K562 (cell line): ENCODE results near the gene TM4SF5. TPM values are rescaled to one million over a fixed set of nuclear protein-coding genes. Genes with fewer than 3 reads are reported as not detected.

Experiments
- FOSL1 ChIP-seq: fragments of 200-800 bp; sonication (Bioruptor generic); conservative IDR thresholded peaks from 2 replicates; pipeline ENCODE4 v1.6.1; 2016; ENCODE audit warnings: missing genetic modification characterization, missing compliant biosample characterization
- TBL1XR1 ChIP-seq, 2 experiments: IDR thresholded peaks; 2 replicates each; pipeline ENCODE4 v1.6.1; 2012; ENCODE audit warnings: improper control_type of control experiment in 2 of 2, low read length in 2 of 2, mild to moderate bottlenecking in 1 of 2
- TBP ChIP-seq: optimal IDR thresholded peaks from 2 replicates; pipeline ENCODE3; 2011; ENCODE audit warnings: low read depth, low read length, improper control_type of control experiment
- ZNF140 ChIP-seq: fragments of 250-450 bp; sonication (Bioruptor Pico); IDR thresholded peaks from 2 replicates; pipeline ENCODE4 v1.8.0; 2021; ENCODE audit warnings: moderate library complexity, mild to moderate bottlenecking, inconsistent platforms
- polyA plus RNA-seq, 8 experiments: library from polyadenylated mRNA; depleted of rRNA in 4 of 8; stranded (reverse) in 5 of 8; unstranded in 3 of 8; fragments of >200 nt; fragmentation: Nextera tagmentation in 2 of 8; fragmentation: Illumina TruSeq in 1 of 8; extraction: Ambion mirVana in 2 of 8; extraction: Trizol in 1 of 8; gene quantifications; 2 replicates each; pipeline versions ENCODE4 v1.2.1 to v1.2.3, GENCODE V29; 2011 to 2014; ENCODE audit warnings: inconsistent platforms in 1 of 8, missing spikeins in 1 of 8
- total RNA-seq, 7 experiments: library from RNA; depleted of rRNA in 6 of 7; stranded (reverse); fragments of >200 nt in 6 of 7; fragmentation: Illumina TruSeq in 2 of 7; extraction: Trizol in 2 of 7; gene quantifications; 2 replicates each; pipeline versions ENCODE4 v1.2.1 to v1.2.3, GENCODE V29; 2011 to 2021; ENCODE audit warnings: low replicate concordance in 1 of 7
- TF ChIP-seq, protein P1 (sequence below), 2 experiments: IDR thresholded peaks; 2 replicates each; pipeline ENCODE4 v1.6.1; 2011; ENCODE audit warnings: borderline replicate concordance in 1 of 2, control low read depth in 1 of 2, low read depth in 1 of 2, low read length in 1 of 2, mild to moderate bottlenecking in 1 of 2, mixed read lengths in 1 of 2, moderate library complexity in 1 of 2; ENCODE audit not compliant: insufficient read depth in 1 of 2, insufficient read length in 1 of 2, poor library complexity in 1 of 2, severe bottlenecking in 1 of 2; ENCODE audit errors: extremely low read depth in 1 of 2
- TF ChIP-seq, protein P2 (sequence below): fragments of 450-650 bp; formaldehyde crosslinking; conservative IDR thresholded peaks from 2 replicates; pipeline ENCODE4 v1.4.0; 2022; ENCODE audit warnings: mild to moderate bottlenecking, missing genetic modification characterization
- TF ChIP-seq, protein P3 (sequence below): fragments of 450-650 bp; IDR thresholded peaks from 2 replicates; pipeline ENCODE4 v1.6.1; 2016; ENCODE audit warnings: low read depth

The TM4SF5 gene
- total and polyA plus RNA-seq, 9 of the 15 experiments (the other 6 are each of a cell fraction or from before 2014, with no cell fraction given), result not detected

DNA sequence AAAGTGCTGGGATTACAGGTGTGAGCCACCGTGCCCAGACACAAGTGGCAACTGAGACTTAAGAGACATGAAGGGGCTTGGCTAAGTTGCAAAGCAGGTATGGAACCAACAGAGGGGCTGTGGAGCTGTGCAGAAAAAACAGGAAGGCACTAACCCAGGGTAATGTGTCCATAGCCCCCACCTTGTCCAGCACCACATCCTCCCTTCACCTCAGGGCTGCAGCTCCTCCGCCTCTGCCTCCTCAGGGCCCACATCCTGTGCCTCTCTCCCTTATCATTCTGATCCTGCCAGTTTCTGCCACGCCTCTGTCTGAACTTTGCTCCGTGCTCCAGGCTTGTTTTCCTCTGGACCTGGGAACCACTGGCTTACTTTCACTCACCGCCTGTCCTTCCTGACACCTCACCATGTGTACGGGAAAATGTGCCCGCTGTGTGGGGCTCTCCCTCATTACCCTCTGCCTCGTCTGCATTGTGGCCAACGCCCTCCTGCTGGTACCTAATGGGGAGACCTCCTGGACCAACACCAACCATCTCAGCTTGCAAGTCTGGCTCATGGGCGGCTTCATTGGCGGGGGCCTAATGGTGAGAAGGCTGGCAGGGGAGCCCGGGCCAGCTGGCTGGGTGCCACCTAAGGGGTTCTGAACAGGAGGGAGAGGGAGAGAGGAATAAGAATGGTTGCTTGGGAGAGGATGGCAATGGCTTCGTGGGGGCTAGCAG lies at the start of gene TM4SF5 (continued):
- TF ChIP-seq, protein P1, sequence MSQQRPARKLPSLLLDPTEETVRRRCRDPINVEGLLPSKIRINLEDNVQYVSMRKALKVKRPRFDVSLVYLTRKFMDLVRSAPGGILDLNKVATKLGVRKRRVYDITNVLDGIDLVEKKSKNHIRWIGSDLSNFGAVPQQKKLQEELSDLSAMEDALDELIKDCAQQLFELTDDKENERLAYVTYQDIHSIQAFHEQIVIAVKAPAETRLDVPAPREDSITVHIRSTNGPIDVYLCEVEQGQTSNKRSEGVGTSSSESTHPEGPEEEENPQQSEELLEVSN (IDR thresholded peaks at IDR 0.05; ENCODE audit: borderline replicate concordance in 1 of 2, extremely low read depth in 1 of 2, insufficient read depth in 1 of 2, insufficient read length in 1 of 2, low read depth in 1 of 2, low read length in 1 of 2, poor library complexity in 1 of 2, severe bottlenecking in 1 of 2), result no peak
- TF ChIP-seq, protein P2, sequence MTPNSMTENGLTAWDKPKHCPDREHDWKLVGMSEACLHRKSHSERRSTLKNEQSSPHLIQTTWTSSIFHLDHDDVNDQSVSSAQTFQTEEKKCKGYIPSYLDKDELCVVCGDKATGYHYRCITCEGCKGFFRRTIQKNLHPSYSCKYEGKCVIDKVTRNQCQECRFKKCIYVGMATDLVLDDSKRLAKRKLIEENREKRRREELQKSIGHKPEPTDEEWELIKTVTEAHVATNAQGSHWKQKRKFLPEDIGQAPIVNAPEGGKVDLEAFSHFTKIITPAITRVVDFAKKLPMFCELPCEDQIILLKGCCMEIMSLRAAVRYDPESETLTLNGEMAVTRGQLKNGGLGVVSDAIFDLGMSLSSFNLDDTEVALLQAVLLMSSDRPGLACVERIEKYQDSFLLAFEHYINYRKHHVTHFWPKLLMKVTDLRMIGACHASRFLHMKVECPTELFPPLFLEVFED, result no peak
- TF ChIP-seq TBP, result no peak
- TF ChIP-seq, protein P3, sequence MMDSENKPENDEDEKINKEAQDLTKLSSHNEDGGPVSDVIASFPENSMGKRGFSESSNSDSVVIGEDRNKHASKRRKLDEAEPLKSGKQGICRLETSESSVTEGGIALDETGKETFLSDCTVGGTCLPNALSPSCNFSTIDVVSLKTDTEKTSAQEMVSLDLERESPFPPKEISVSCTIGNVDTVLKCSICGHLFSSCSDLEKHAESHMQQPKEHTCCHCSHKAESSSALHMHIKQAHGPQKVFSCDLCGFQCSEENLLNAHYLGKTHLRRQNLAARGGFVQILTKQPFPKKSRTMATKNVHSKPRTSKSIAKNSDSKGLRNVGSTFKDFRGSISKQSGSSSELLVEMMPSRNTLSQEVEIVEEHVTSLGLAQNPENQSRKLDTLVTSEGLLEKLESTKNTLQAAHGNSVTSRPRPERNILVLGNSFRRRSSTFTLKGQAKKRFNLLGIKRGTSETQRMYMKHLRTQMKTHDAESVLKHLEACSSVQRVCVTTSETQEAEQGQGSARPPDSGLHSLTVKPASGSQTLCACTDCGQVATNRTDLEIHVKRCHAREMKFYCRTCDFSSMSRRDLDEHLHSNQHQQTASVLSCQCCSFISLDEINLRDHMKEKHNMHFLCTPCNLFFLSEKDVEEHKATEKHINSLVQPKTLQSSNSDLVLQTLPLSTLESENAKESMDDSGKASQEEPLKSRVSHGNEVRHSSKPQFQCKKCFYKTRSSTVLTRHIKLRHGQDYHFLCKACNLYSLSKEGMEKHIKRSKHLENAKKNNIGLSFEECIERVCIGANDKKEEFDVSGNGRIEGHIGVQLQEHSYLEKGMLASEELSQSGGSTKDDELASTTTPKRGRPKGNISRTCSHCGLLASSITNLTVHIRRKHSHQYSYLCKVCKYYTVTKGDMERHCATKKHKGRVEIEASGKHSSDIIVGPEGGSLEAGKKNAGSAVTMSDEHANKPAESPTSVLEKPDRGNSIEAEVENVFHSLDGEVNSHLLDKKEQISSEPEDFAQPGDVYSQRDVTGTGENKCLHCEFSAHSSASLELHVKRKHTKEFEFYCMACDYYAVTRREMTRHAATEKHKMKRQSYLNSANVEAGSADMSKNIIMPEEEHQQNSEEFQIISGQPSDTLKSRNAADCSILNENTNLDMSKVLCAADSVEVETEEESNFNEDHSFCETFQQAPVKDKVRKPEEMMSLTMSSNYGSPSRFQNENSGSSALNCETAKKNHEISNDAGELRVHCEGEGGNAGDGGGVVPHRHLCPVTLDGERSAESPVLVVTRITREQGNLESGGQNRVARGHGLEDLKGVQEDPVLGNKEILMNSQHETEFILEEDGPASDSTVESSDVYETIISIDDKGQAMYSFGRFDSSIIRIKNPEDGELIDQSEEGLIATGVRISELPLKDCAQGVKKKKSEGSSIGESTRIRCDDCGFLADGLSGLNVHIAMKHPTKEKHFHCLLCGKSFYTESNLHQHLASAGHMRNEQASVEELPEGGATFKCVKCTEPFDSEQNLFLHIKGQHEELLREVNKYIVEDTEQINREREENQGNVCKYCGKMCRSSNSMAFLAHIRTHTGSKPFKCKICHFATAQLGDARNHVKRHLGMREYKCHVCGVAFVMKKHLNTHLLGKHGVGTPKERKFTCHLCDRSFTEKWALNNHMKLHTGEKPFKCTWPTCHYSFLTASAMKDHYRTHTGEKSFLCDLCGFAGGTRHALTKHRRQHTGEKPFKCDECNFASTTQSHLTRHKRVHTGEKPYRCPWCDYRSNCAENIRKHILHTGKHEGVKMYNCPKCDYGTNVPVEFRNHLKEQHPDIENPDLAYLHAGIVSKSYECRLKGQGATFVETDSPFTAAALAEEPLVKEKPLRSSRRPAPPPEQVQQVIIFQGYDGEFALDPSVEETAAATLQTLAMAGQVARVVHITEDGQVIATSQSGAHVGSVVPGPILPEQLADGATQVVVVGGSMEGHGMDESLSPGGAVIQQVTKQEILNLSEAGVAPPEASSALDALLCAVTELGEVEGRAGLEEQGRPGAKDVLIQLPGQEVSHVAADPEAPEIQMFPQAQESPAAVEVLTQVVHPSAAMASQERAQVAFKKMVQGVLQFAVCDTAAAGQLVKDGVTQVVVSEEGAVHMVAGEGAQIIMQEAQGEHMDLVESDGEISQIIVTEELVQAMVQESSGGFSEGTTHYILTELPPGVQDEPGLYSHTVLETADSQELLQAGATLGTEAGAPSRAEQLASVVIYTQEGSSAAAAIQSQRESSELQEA, result no peak
- no peak for TF ChIP-seq TBL1XR1 (IDR thresholded peaks at IDR 0.05; ENCODE audit: low read length in 2 of 2)
- TF ChIP-seq ZNF140, result no peak
- TF ChIP-seq FOSL1 (tag), result no peak
